Panc1 (cell line): Measurements from ENCODE around the gene DPYSL3. TPM values are rescaled to one million over a fixed set of nuclear protein-coding genes. Genes with fewer than 3 reads are reported as not detected.

Experiments
- ATAC-seq: fragments of 200-7000 bp; cut with Tn5 transposase; 2 replicates; pipeline ENCODE4 v1.9.1; 2020; ENCODE audit warnings: mild to moderate bottlenecking, moderate library complexity
- BruUV-seq: library from RNA; stranded (reverse); fragments of 400-500 nt; replicated peaks from 2 replicates; lab custom pipeline; 2021; lab: Mats Ljungman, UMichigan
- CTCF ChIA-PET: fragments of 300-600 bp; sonication (Branson Sonifier 250); formaldehyde crosslinking; loops from one replicate; lab custom pipeline; 2022; ENCODE audit warnings: antibody characterized with exemption; lab: Charles Lee
- POLR2A ChIA-PET: fragments of 300-600 bp; sonication (Branson Sonifier 250); formaldehyde crosslinking; loops from one replicate; lab custom pipeline; 2022; ENCODE audit warnings: antibody characterized with exemption; lab: Charles Lee
- DNase-seq: peaks from one replicate; pipeline ENCODE4 v3.0.0-alpha.2; 2010; ENCODE audit warnings: low read depth, low spot score
- H3K27ac ChIP-seq: 2 replicates; pipeline ENCODE4 v1.5.1; 2011; ENCODE audit warnings: mild to moderate bottlenecking, low read length, inconsistent platforms
- H3K27me3 ChIP-seq: fragments of 200-500 bp; sonication (Bioruptor generic); 2 replicates; pipeline ENCODE4 v1.6.0; 2014; ENCODE audit warnings: low read length, inconsistent platforms; ENCODE audit not compliant: control insufficient read depth, insufficient read depth
- H3K36me3 ChIP-seq: fragments of 200-500 bp; sonication (Bioruptor generic); 2 replicates; pipeline ENCODE4 v1.5.1; 2014; ENCODE audit warnings: inconsistent platforms, mild to moderate bottlenecking, low read length, moderate library complexity; ENCODE audit not compliant: control insufficient read depth, insufficient read depth
- H3K4me1 ChIP-seq: 2 replicates; pipeline ENCODE4 v1.5.1; 2011; ENCODE audit warnings: inconsistent platforms, mild to moderate bottlenecking, low read length, moderate library complexity; ENCODE audit not compliant: control insufficient read depth, insufficient read depth
- H3K4me3 ChIP-seq, 2 experiments: 2 replicates each; pipeline ENCODE4 v1.5.1; 2011 to 2012; ENCODE audit warnings: low read depth in 2 of 2, low read length in 2 of 2, mild to moderate bottlenecking in 2 of 2, inconsistent platforms in 1 of 2, moderate library complexity in 1 of 2
- H3K9me3 ChIP-seq: fragments of 200-500 bp; sonication (Bioruptor generic); 2 replicates; pipeline ENCODE4 v1.5.1; 2014; ENCODE audit warnings: low read depth, mild to moderate bottlenecking, inconsistent platforms, low read length, moderate library complexity; ENCODE audit not compliant: control insufficient read depth, insufficient read depth
- CTCF ChIP-seq: fragments of 450-650 bp; IDR thresholded peaks from 2 replicates; pipeline ENCODE4 v1.5.1; 2017; ENCODE audit warnings: mild to moderate bottlenecking
- POLR2AphosphoS5 ChIP-seq: IDR thresholded peaks from 2 replicates; pipeline ENCODE4 v1.6.1; 2012; ENCODE audit warnings: mild to moderate bottlenecking, low read depth, low read length, moderate library complexity
- REST ChIP-seq, 2 experiments: IDR thresholded peaks; 2 replicates each; pipeline ENCODE4 v1.6.1; 2011 to 2012; ENCODE audit warnings: low read depth in 2 of 2, control low read depth in 1 of 2, low read length in 1 of 2, mild to moderate bottlenecking in 1 of 2, moderate library complexity in 1 of 2; ENCODE audit not compliant: insufficient read depth in 1 of 2
- SIN3A ChIP-seq: IDR thresholded peaks from 2 replicates; pipeline ENCODE4 v1.6.1; 2012; ENCODE audit warnings: low read depth, mild to moderate bottlenecking, low read length, moderate library complexity, borderline replicate concordance; ENCODE audit not compliant: insufficient read depth
- TCF7L2 ChIP-seq: IDR thresholded peaks from 2 replicates; pipeline ENCODE4 v1.6.1; 2011; ENCODE audit warnings: mild to moderate bottlenecking, low read depth, low read length, inconsistent platforms
- in situ Hi-C: cut with HindIII; loops from 2 replicates; pipeline ENCODE4 v1.10.0; 2016; ENCODE audit warnings: low sequenced_read_pairs, low pct_unique_long_range_greater_than_20kb
- intact Hi-C: fragments of 100-400 bp; cut with micrococcal nuclease; formaldehyde crosslinking; loops from one replicate; pipeline ENCODE4 v1.10.0; 2022; ENCODE audit not compliant: unreplicated experiment
- total RNA-seq: library from RNA; stranded (reverse); gene quantifications from one replicate; pipeline ENCODE4 v1.2.1, GENCODE V29; 2021; ENCODE audit not compliant: unreplicated experiment

The DPYSL3 gene
- total RNA-seq, 1 experiment from 2014 or later: 1.1 TPM

- ATAC-seq (no peak), DNase-seq (no peak)
- no peak for TF ChIP-seq TCF7L2
- TF ChIP-seq CTCF: no peak
- TF ChIP-seq POLR2AphosphoS5: no peak
- no peak for TF ChIP-seq SIN3A
- TF ChIP-seq REST (IDR thresholded peaks at IDR 0.05; ENCODE audit: insufficient read depth in 1 of 2, low read depth in 2 of 2, low read length in 1 of 2): no peak
- in situ Hi-C loops: no loop called here
- BruUV-seq: no TSS peak
- Histone ChIP-seq H3K27me3 (no peaks in the 10 kb centered on the region), H3K27ac (no peak overlapping the region), H3K9me3 (no peaks in the 10 kb centered on the region), H3K4me1 (no peaks in the 10 kb centered on the region), H3K36me3 (no peaks in the 10 kb centered on the region), H3K4me3 (no peak overlapping the region)
- intact Hi-C loops: no loop called here
- POLR2A ChIA-PET: interaction anchor here (0.5 kb wide), 1 partner anchor 34 kb away, joined by 9 read pairs; no protein-coding TSS in a partner anchor
- CTCF ChIA-PET: no interaction called here
These were observed 34.7 kb upstream of the DPYSL3 start for GRCh38 chr5:147544556-147544955.

- no peaks in the 10 kb centered on the region for H3K27me3 ChIP-seq
- no peaks in the 10 kb centered on the region for H3K4me1 ChIP-seq
- H3K9me3 ChIP-seq: no peaks in the 10 kb centered on the region
- no TSS peak for BruUV-seq
- no peak overlapping the region for H3K27ac ChIP-seq
- in situ Hi-C loops: no loop called here
- TF ChIP-seq SIN3A (no peak), POLR2AphosphoS5 (no peak), REST (IDR thresholded peaks at IDR 0.05; ENCODE audit: insufficient read depth in 1 of 2, low read depth in 2 of 2, low read length in 1 of 2) (no peak), TCF7L2 (no peak), CTCF (no peak)
- H3K4me3 ChIP-seq: no peak overlapping the region
- ATAC-seq (no peak), DNase-seq (no peak)
- POLR2A ChIA-PET: no interaction called here
- CTCF ChIA-PET: no interaction called here
- intact Hi-C loops: no loop called here
- H3K36me3 ChIP-seq: no peaks in the 10 kb centered on the region
These were observed 29.2 kb upstream of the DPYSL3 start for GRCh38 chr5:147539053-147539452.
